ENCODE measurements around the gene RAMACL.

The RAMACL gene

GRCh38 chr6:166614589-166614988 is 28.1 kb upstream of the RAMACL start:
- no peak for TF ChIP-seq ZBTB7A (IDR thresholded peaks at IDR 0.05; ENCODE audit: low read depth)
- no peak for TF ChIP-seq USF1 (IDR thresholded peaks at IDR 0.05)
- TF ChIP-seq EGR1 (IDR thresholded peaks at IDR 0.05) = no peak
- TF ChIP-seq MAX (IDR thresholded peaks at IDR 0.05) = no peak
- no peak for TF ChIP-seq CREB1 (IDR thresholded peaks at IDR 0.05; ENCODE audit: low read depth)
- no peak for TF ChIP-seq RAD21 (IDR thresholded peaks at IDR 0.05; ENCODE audit: low read depth)
- no peak for TF ChIP-seq YY1 (IDR thresholded peaks at IDR 0.05; ENCODE audit: low read depth)
- TF ChIP-seq EP300 (IDR thresholded peaks at IDR 0.05; ENCODE audit: borderline replicate concordance) = no peak
- TF ChIP-seq CEBPB (IDR thresholded peaks at IDR 0.05) = no peak
- no peak for TF ChIP-seq TAF1 (IDR thresholded peaks at IDR 0.05; ENCODE audit: low read depth)
- TF ChIP-seq REST (IDR thresholded peaks at IDR 0.05; ENCODE audit: low read depth) = no peak
- no peak for TF ChIP-seq TEAD4 (IDR thresholded peaks at IDR 0.05)

DNA sequence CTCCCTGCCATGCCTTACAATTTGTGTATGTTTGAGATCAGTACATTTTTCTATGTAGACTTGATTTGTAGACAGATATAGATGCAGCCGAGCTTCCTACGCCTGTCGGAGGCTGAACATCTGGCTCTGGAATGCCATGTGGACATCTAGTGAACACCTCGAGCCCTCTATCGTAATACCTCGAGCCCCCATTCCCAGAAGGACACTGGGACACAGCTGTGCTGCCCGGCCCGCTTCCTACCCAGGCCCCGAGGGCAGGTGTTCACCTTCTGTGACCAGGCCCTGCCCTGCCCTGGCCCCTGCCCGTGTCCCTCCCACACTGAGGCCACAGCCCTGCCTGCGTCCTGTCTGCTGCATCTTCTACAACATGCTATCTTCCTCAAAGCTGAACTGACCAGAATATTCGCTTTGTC is 27.7 kb upstream of the RAMACL start:
- TF ChIP-seq EGR1 (IDR thresholded peaks at IDR 0.05) = no peak
- TF ChIP-seq NFIC (IDR thresholded peaks at IDR 0.05) = no peak
- no peak for TF ChIP-seq CEBPB (IDR thresholded peaks at IDR 0.05)
- TF ChIP-seq TEAD4 (IDR thresholded peaks at IDR 0.05) = no peak
- TF ChIP-seq YY1 (IDR thresholded peaks at IDR 0.05; ENCODE audit: low read depth) = no peak
- TF ChIP-seq ZBTB7A (IDR thresholded peaks at IDR 0.05; ENCODE audit: low read depth) = no peak
- no peak for TF ChIP-seq TCF12 (IDR thresholded peaks at IDR 0.05; ENCODE audit: low read depth)
- no peak for TF ChIP-seq RAD21 (IDR thresholded peaks at IDR 0.05; ENCODE audit: low read depth)
- TF ChIP-seq CREB1 (IDR thresholded peaks at IDR 0.05; ENCODE audit: low read depth) = no peak
- no peak for TF ChIP-seq REST (IDR thresholded peaks at IDR 0.05; ENCODE audit: low read depth)
- TF ChIP-seq EP300 (IDR thresholded peaks at IDR 0.05; ENCODE audit: borderline replicate concordance) = no peak
- no peak for TF ChIP-seq FOXM1 (IDR thresholded peaks at IDR 0.05; ENCODE audit: borderline replicate concordance, low read depth)
- no peak for TF ChIP-seq USF1 (IDR thresholded peaks at IDR 0.05)
- no peak for TF ChIP-seq TAF1 (IDR thresholded peaks at IDR 0.05; ENCODE audit: low read depth)
- no peak for TF ChIP-seq MAX (IDR thresholded peaks at IDR 0.05)

GRCh38 chr6:166613027-166613426 is 26.5 kb upstream of the RAMACL start:
- TF ChIP-seq TAF1 (IDR thresholded peaks at IDR 0.05; ENCODE audit: low read depth) = no peak

GRCh38 chr6:166612471-166612881 is 26.0 kb upstream of the RAMACL start:
- no peak for TF ChIP-seq YY1 (IDR thresholded peaks at IDR 0.05; ENCODE audit: low read depth)

- no peak for TF ChIP-seq CREB1 (IDR thresholded peaks at IDR 0.05; ENCODE audit: low read depth)
- TF ChIP-seq USF1 (IDR thresholded peaks at IDR 0.05) = no peak
- no peak for TF ChIP-seq TCF12 (IDR thresholded peaks at IDR 0.05; ENCODE audit: low read depth)
- TF ChIP-seq CEBPB (IDR thresholded peaks at IDR 0.05) = no peak
- no peak for TF ChIP-seq EP300 (IDR thresholded peaks at IDR 0.05; ENCODE audit: borderline replicate concordance)
- no peak for TF ChIP-seq EGR1 (IDR thresholded peaks at IDR 0.05)
- no peak for TF ChIP-seq ZBTB7A (IDR thresholded peaks at IDR 0.05; ENCODE audit: low read depth)
- TF ChIP-seq YY1 (IDR thresholded peaks at IDR 0.05; ENCODE audit: low read depth) = no peak
- no peak for TF ChIP-seq NFIC (IDR thresholded peaks at IDR 0.05)
- no peak for TF ChIP-seq TEAD4 (IDR thresholded peaks at IDR 0.05)
- TF ChIP-seq RAD21 (IDR thresholded peaks at IDR 0.05; ENCODE audit: low read depth) = no peak
- TF ChIP-seq REST (IDR thresholded peaks at IDR 0.05; ENCODE audit: low read depth) = no peak
- no peak for TF ChIP-seq MAX (IDR thresholded peaks at IDR 0.05)
- TF ChIP-seq TAF1 (IDR thresholded peaks at IDR 0.05; ENCODE audit: low read depth) = no peak
- TF ChIP-seq FOXM1 (IDR thresholded peaks at IDR 0.05; ENCODE audit: borderline replicate concordance, low read depth) = no peak
Measured at GRCh38 chr6:166611631-166612030, 25.2 kb upstream of the RAMACL start.
